Karpas-422 (cell line): Measurements from ENCODE around the gene PRKD2. TPM values are rescaled to one million over a fixed set of nuclear protein-coding genes. Genes with fewer than 3 reads are reported as not detected.

Experiments
- DNase-seq: peaks from one replicate; pipeline ENCODE4 v3.0.0-alpha.2; 2015
- H2AFZ ChIP-seq: fragments of 200-600 bp; sonication (generic); 2 replicates; pipeline ENCODE4 v1.6.1; 2014; ENCODE audit warnings: antibody characterized with exemption, low read length, mixed read lengths
- H3K27ac ChIP-seq: fragments of 200-600 bp; sonication (generic); 2 replicates; pipeline ENCODE4 v1.5.1; 2014; ENCODE audit warnings: mild to moderate bottlenecking, low read length, moderate library complexity
- H3K27me3 ChIP-seq: fragments of 200-600 bp; sonication (generic); 2 replicates; pipeline ENCODE4 v1.6.1; 2014; ENCODE audit warnings: low read length, mixed read lengths
- H3K36me3 ChIP-seq: fragments of 200-600 bp; sonication (generic); 2 replicates; pipeline ENCODE4 v1.6.1; 2014; ENCODE audit warnings: low read length, mixed read lengths; ENCODE audit not compliant: insufficient read depth
- H3K4me1 ChIP-seq: fragments of 200-600 bp; sonication (generic); 2 replicates; pipeline ENCODE4 v1.6.1; 2014; ENCODE audit warnings: mild to moderate bottlenecking, low read length, mixed read lengths
- H3K4me2 ChIP-seq: fragments of 200-600 bp; sonication (generic); 2 replicates; pipeline ENCODE4 v1.6.1; 2014; ENCODE audit warnings: low read length, low read depth, mild to moderate bottlenecking; ENCODE audit not compliant: poor library complexity, severe bottlenecking
- H3K4me3 ChIP-seq: fragments of 200-600 bp; sonication (generic); 2 replicates; pipeline ENCODE4 v1.5.1; 2014; ENCODE audit warnings: mild to moderate bottlenecking, antibody characterized with exemption, low read length, mixed read lengths
- H3K79me2 ChIP-seq: fragments of 200-600 bp; sonication (generic); 2 replicates; pipeline ENCODE4 v1.6.1; 2014; ENCODE audit warnings: mild to moderate bottlenecking, low read length, mixed read lengths
- H3K9ac ChIP-seq: fragments of 200-600 bp; sonication (generic); 2 replicates; pipeline ENCODE4 v1.6.0; 2014; ENCODE audit warnings: low read length
- H3K9me2 ChIP-seq: fragments of 200-600 bp; sonication (generic), shearing (Covaris generic); replicated peaks from 2 replicates; pipeline ENCODE4 v1.6.0; 2014; ENCODE audit warnings: mild to moderate bottlenecking, low read length, moderate library complexity; ENCODE audit not compliant: insufficient read depth
- H3K9me3 ChIP-seq: fragments of 300-700, 200-600 bp; sonication (generic); 2 replicates; pipeline ENCODE4 v1.6.1; 2014; ENCODE audit warnings: low read length, mixed read lengths
- H4K20me1 ChIP-seq: fragments of 200-600 bp; sonication (generic); 2 replicates; pipeline ENCODE4 v1.6.1; 2014; ENCODE audit warnings: mild to moderate bottlenecking, antibody characterized with exemption, low read length, low read depth; ENCODE audit not compliant: insufficient read depth
- total RNA-seq: library from RNA; depleted of rRNA; stranded (reverse); fragments of >200 nt; shearing (Covaris generic); gene quantifications from 2 replicates; pipeline ENCODE4 v1.2.3, GENCODE V29; 2014; ENCODE audit warnings: low replicate concordance

The PRKD2 gene
- total RNA-seq, 1 experiment from 2014 or later: 20.0 TPM

GRCh38 chr19:46661020-46661731 lies 55.7 kb downstream of the PRKD2 start, which contains the start of gene DACT3:
Gene DACT3 (minus strand): TSS chr19:46661182. CDS start chr19:46661064, 118 bp downstream.
- Histone ChIP-seq H3K4me3 (peak within 1 kb of the TSS; percentile 66), H3K9ac (peak within 1 kb of the TSS; percentile 53), H3K4me2 (peak within 1 kb of the TSS; percentile 78), H2AFZ (0 out of 2 replicates have a peak within 1 kb of the TSS, but pooled peaks have one; percentile 34), H3K4me1 (peaks cover 29% of the 10 kb centered on the region), H3K36me3 (no peaks in the 10 kb centered on the region), H4K20me1 (no peaks in the 10 kb centered on the region; the same call in 1 of the 2 replicates), H3K27ac (no peak within 1 kb of the TSS), H3K27me3 (no peaks in the 10 kb centered on the region), H3K9me3 (no peaks in the 10 kb centered on the region), H3K9me2 (no peaks in the 10 kb centered on the region), H3K79me2 (no peaks in the 10 kb centered on the region)
- DNase-seq: peak; percentile 100

- H3K36me3 ChIP-seq: no peaks in the 10 kb centered on the region
Observed at GRCh38 chr19:46660551-46661019, 56.3 kb downstream of the PRKD2 start.

GRCh38 chr19:46660008-46660517 lies 56.9 kb downstream of the PRKD2 start:
- H3K27me3 ChIP-seq: no peaks in the 10 kb centered on the region
- H3K36me3 ChIP-seq: no peaks in the 10 kb centered on the region
- no peaks in the 10 kb centered on the region for H3K9me2 ChIP-seq
- no peaks in the 10 kb centered on the region for H3K9me3 ChIP-seq
- peak overlapping the region; percentile 78 for H3K4me2 ChIP-seq
- peak; percentile 38 for DNase-seq
- no peaks in the 10 kb centered on the region; the same call in 1 of the 2 replicates for H4K20me1 ChIP-seq
- H3K27ac ChIP-seq: no peak overlapping the region
- peak overlapping the region; percentile 27; the same call in 1 of the 2 replicates for H3K9ac ChIP-seq
- no peak overlapping the region for H2AFZ ChIP-seq
- peak overlapping the region; percentile 66 for H3K4me3 ChIP-seq
- no peaks in the 10 kb centered on the region for H3K79me2 ChIP-seq
- peaks cover 29% of the 10 kb centered on the region for H3K4me1 ChIP-seq

More at GRCh38 chr19:46660551-46661019, 56.3 kb downstream of the PRKD2 start:
- DNase-seq: no peak
- Histone ChIP-seq H3K4me1 (peaks cover 29% of the 10 kb centered on the region), H2AFZ (0 out of 2 replicates have a peak overlapping the region, but pooled peaks have one; percentile 34), H3K9me3 (no peaks in the 10 kb centered on the region), H4K20me1 (no peaks in the 10 kb centered on the region; the same call in 1 of the 2 replicates), H3K27me3 (no peaks in the 10 kb centered on the region), H3K9ac (peak overlapping the region; percentile 53), H3K4me2 (peak overlapping the region; percentile 78), H3K9me2 (no peaks in the 10 kb centered on the region), H3K4me3 (peak overlapping the region; percentile 66), H3K79me2 (no peaks in the 10 kb centered on the region), H3K27ac (no peak overlapping the region)

- Histone ChIP-seq H3K4me2 (peak overlapping the region; percentile 55), H3K79me2 (no peaks in the 10 kb centered on the region), H3K36me3 (no peaks in the 10 kb centered on the region), H2AFZ (no peak overlapping the region), H3K9ac (peak overlapping the region; percentile 27; the same call in 1 of the 2 replicates), H3K9me3 (no peaks in the 10 kb centered on the region), H3K27ac (no peak overlapping the region), H4K20me1 (no peaks in the 10 kb centered on the region; the same call in 1 of the 2 replicates), H3K4me1 (peaks cover 29% of the 10 kb centered on the region), H3K9me2 (no peaks in the 10 kb centered on the region), H3K4me3 (peak overlapping the region; percentile 15; the same call in 1 of the 2 replicates), H3K27me3 (no peaks in the 10 kb centered on the region)
- DNase-seq: no peak
Observed at GRCh38 chr19:46659151-46660007, 57.5 kb downstream of the PRKD2 start.

GRCh38 chr19:46656541-46656940 lies 60.4 kb downstream of the PRKD2 start:
- no peaks in the 10 kb centered on the region for H3K79me2 ChIP-seq
- no peak for DNase-seq
- H3K9me3 ChIP-seq: no peaks in the 10 kb centered on the region
- no peaks in the 10 kb centered on the region for H3K36me3 ChIP-seq
- no peaks in the 10 kb centered on the region for H3K9me2 ChIP-seq
- H2AFZ ChIP-seq: no peak overlapping the region
- no peaks in the 10 kb centered on the region; the same call in 1 of the 2 replicates for H4K20me1 ChIP-seq
- peaks cover 21% of the 10 kb centered on the region for H3K4me1 ChIP-seq
- no peak overlapping the region for H3K4me3 ChIP-seq
- no peaks in the 10 kb centered on the region for H3K27me3 ChIP-seq
- no peak overlapping the region for H3K4me2 ChIP-seq
- H3K27ac ChIP-seq: no peak overlapping the region
- no peak overlapping the region for H3K9ac ChIP-seq

GRCh38 chr19:46654621-46655152 lies 62.2 kb downstream of the PRKD2 start:
- no peak overlapping the region for H2AFZ ChIP-seq
- H3K4me2 ChIP-seq: no peak overlapping the region
- H3K9me2 ChIP-seq: no peaks in the 10 kb centered on the region
- no peaks in the 10 kb centered on the region for H3K36me3 ChIP-seq
- H3K4me1 ChIP-seq: peaks cover 7% of the 10 kb centered on the region
- H4K20me1 ChIP-seq: no peaks in the 10 kb centered on the region
- DNase-seq: no peak
- H3K9me3 ChIP-seq: no peaks in the 10 kb centered on the region
- H3K9ac ChIP-seq: no peak overlapping the region
- no peaks in the 10 kb centered on the region for H3K79me2 ChIP-seq
- H3K4me3 ChIP-seq: no peak overlapping the region
- no peak overlapping the region for H3K27ac ChIP-seq
- no peaks in the 10 kb centered on the region for H3K27me3 ChIP-seq

GRCh38 chr19:46650445-46650844 lies 66.5 kb downstream of the PRKD2 start:
- Histone ChIP-seq H3K4me3 (no peak overlapping the region), H3K9ac (no peak overlapping the region), H3K36me3 (no peaks in the 10 kb centered on the region), H2AFZ (no peak overlapping the region), H3K4me2 (no peak overlapping the region), H4K20me1 (no peaks in the 10 kb centered on the region), H3K79me2 (no peaks in the 10 kb centered on the region), H3K27ac (no peak overlapping the region), H3K9me3 (no peaks in the 10 kb centered on the region), H3K4me1 (no peaks in the 10 kb centered on the region), H3K27me3 (no peaks in the 10 kb centered on the region), H3K9me2 (no peaks in the 10 kb centered on the region)
- DNase-seq: no peak
